HepG2 (cell line): ENCODE measurements around the gene MED13. TPM values are rescaled to one million over a fixed set of nuclear protein-coding genes. Genes with fewer than 3 reads are reported as not detected.

Experiments
- CERS6 ChIP-seq: sonication (generic); formaldehyde crosslinking; IDR thresholded peaks from 2 replicates; pipeline ENCODE4 v1.5.0; 2020; ENCODE audit warnings: missing genetic modification reagents
- CTCF ChIP-seq: sonication (generic); formaldehyde crosslinking; IDR thresholded peaks from 2 replicates; pipeline ENCODE4 v1.5.0; 2020; ENCODE audit warnings: mild to moderate bottlenecking, missing genetic modification reagents, moderate library complexity
- FOSL2 ChIP-seq: sonication (generic); formaldehyde crosslinking; IDR thresholded peaks from 2 replicates; pipeline ENCODE4 v1.4.0; 2020; ENCODE audit warnings: missing genetic modification reagents
- HIVEP1 ChIP-seq: sonication (generic); formaldehyde crosslinking; IDR thresholded peaks from 2 replicates; pipeline ENCODE4 v1.4.0; 2020; ENCODE audit warnings: mild to moderate bottlenecking, missing genetic modification reagents
- NCOA2 ChIP-seq: sonication (generic); formaldehyde crosslinking; IDR thresholded peaks from 2 replicates; pipeline ENCODE4 v1.8.0; 2022; ENCODE audit warnings: inconsistent platforms
- NFATC3 ChIP-seq: sonication (generic); formaldehyde crosslinking; IDR thresholded peaks from 2 replicates; pipeline ENCODE4 v1.5.1; 2020; ENCODE audit warnings: mild to moderate bottlenecking, missing genetic modification reagents
- RXRB ChIP-seq: IDR thresholded peaks from 2 replicates; pipeline ENCODE4 v1.6.1; 2016; ENCODE audit warnings: borderline replicate concordance, missing genetic modification reagents, missing compliant biosample characterization
- TBX2 ChIP-seq: sonication (generic); formaldehyde crosslinking; IDR thresholded peaks from 2 replicates; pipeline ENCODE4 v1.5.0; 2020; ENCODE audit warnings: missing genetic modification reagents, mild to moderate bottlenecking, borderline replicate concordance
- U2AF1 ChIP-seq: fragments of 200-400 bp; formaldehyde crosslinking; optimal IDR thresholded peaks from 2 replicates; pipeline ENCODE3; 2017; ENCODE audit warnings: mild to moderate bottlenecking, low read depth, low read length
- YEATS2 ChIP-seq: sonication (generic); formaldehyde crosslinking; IDR thresholded peaks from 2 replicates; pipeline ENCODE4 v1.4.0; 2020; ENCODE audit warnings: missing genetic modification reagents, borderline replicate concordance
- ZBTB3 ChIP-seq: sonication (generic); formaldehyde crosslinking; IDR thresholded peaks from 2 replicates; pipeline ENCODE4 v1.4.0; 2020; ENCODE audit warnings: low read depth, mild to moderate bottlenecking, moderate library complexity, missing genetic modification reagents, borderline replicate concordance
- ZBTB44 ChIP-seq: sonication (generic); formaldehyde crosslinking; IDR thresholded peaks from 2 replicates; pipeline ENCODE4 v1.4.0; 2020; ENCODE audit warnings: missing genetic modification reagents
- ZBTB7B ChIP-seq: sonication (generic); formaldehyde crosslinking; IDR thresholded peaks from 2 replicates; pipeline ENCODE4 v1.4.0; 2020; ENCODE audit warnings: missing genetic modification reagents
- ZEB1 ChIP-seq: IDR thresholded peaks from 2 replicates; pipeline ENCODE4 v1.6.1; 2012; ENCODE audit warnings: mild to moderate bottlenecking, low read depth, inconsistent platforms; ENCODE audit not compliant: insufficient replicate concordance
- ZFP36 ChIP-seq: fragments of 150-350 bp; IDR thresholded peaks from 2 replicates; pipeline ENCODE4 v1.6.1; 2018; ENCODE audit warnings: borderline replicate concordance, low read length, low read depth; ENCODE audit not compliant: partially characterized antibody
- ZNF207 ChIP-seq: fragments of 450-650 bp; IDR thresholded peaks from 2 replicates; pipeline ENCODE4 v1.6.1; 2016; ENCODE audit warnings: antibody characterized with exemption, borderline replicate concordance
- ZNF251 ChIP-seq: sonication (generic); formaldehyde crosslinking; IDR thresholded peaks from 2 replicates; pipeline ENCODE4 v1.9.0; 2021; ENCODE audit warnings: mild to moderate bottlenecking, missing genetic modification reagents
- ZNF383 ChIP-seq: sonication (generic); formaldehyde crosslinking; IDR thresholded peaks from 2 replicates; pipeline ENCODE4 v1.4.0; 2020; ENCODE audit warnings: missing genetic modification reagents, mild to moderate bottlenecking, borderline replicate concordance
- ZNF549 ChIP-seq: sonication (generic); formaldehyde crosslinking; IDR thresholded peaks from 2 replicates; pipeline ENCODE4 v1.5.0; 2020; ENCODE audit warnings: missing genetic modification reagents
- ZNF552 ChIP-seq: sonication (generic); formaldehyde crosslinking; IDR thresholded peaks from 2 replicates; pipeline ENCODE4 v1.9.0; 2022; ENCODE audit warnings: missing genetic modification reagents, mild to moderate bottlenecking, borderline replicate concordance
- ZNF879 ChIP-seq: sonication (generic); formaldehyde crosslinking; IDR thresholded peaks from 2 replicates; pipeline ENCODE4 v1.8.1; 2023; ENCODE audit warnings: missing genetic modification reagents
- ZSCAN25 ChIP-seq: sonication (generic); formaldehyde crosslinking; IDR thresholded peaks from 2 replicates; pipeline ENCODE4 v1.8.0; 2022; ENCODE audit warnings: mild to moderate bottlenecking, missing genetic modification reagents
- polyA plus RNA-seq, 8 experiments: library from polyadenylated mRNA; depleted of rRNA in 3 of 8; stranded (reverse) in 7 of 8; unstranded in 1 of 8; fragments of >200 nt; fragmentation: Illumina TruSeq in 4 of 8; extraction: Trizol in 4 of 8; gene quantifications; 2 replicates each; pipeline versions ENCODE4 v1.2.1 to v1.2.3, GENCODE V29; 2011 to 2016; ENCODE audit warnings: low read depth in 4 of 8, missing spikeins in 1 of 8, mixed read lengths in 1 of 8; ENCODE audit not compliant: insufficient read depth in 1 of 8
- total RNA-seq, 5 experiments: library from RNA; depleted of rRNA; stranded (reverse); fragments of >200 nt; fragmentation: Illumina TruSeq; extraction: Trizol; gene quantifications; 2 replicates each; pipeline ENCODE4 v1.2.3, GENCODE V29; 2016; ENCODE audit warnings: low read depth in 1 of 5
- TF ChIP-seq, protein P1 (sequence below): sonication (generic); formaldehyde crosslinking; IDR thresholded peaks from 2 replicates; pipeline ENCODE4 v1.8.0; 2022; ENCODE audit warnings: missing genetic modification reagents, low read depth, mild to moderate bottlenecking, borderline replicate concordance
- TF ChIP-seq, protein P2 (sequence below): sonication (generic); formaldehyde crosslinking; IDR thresholded peaks from 2 replicates; pipeline ENCODE4 v1.8.0; 2022; ENCODE audit warnings: mild to moderate bottlenecking, missing genetic modification reagents, moderate library complexity

The MED13 gene
- total and polyA plus RNA-seq, 2 of the 13 experiments (the other 11 are each of a cell fraction or from before 2014, with no cell fraction given), result 27.4 to 69.1 TPM

- TF ChIP-seq, protein P1, sequence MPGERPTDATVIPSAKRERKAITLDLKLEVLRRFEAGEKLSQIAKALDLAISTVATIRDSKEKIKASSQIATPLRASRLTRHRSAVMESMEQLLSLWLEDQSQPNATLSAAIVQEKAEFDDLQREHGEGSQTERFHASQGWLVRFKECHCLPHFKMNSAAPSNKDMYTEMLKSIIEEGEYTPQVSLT (CRISPR knock-in tag), result no peak
- TF ChIP-seq ZEB1 (peak; percentile 59), NCOA2 (CRISPR knock-in tag) (peak; percentile 59), ZNF549 (CRISPR knock-in tag) (no peak), ZNF251 (CRISPR knock-in tag) (peak; percentile 89; the same call in 1 of the 2 replicates), FOSL2 (peak; percentile 23; the same call in 1 of the 2 replicates), U2AF1 (peak; percentile 99), CTCF (no peak; the same call in 1 of the 2 replicates), HIVEP1 (CRISPR knock-in tag) (peak; percentile 90), ZNF879 (CRISPR knock-in tag) (no peak), NFATC3 (CRISPR knock-in tag) (no peak), ZNF207 (no peak), ZFP36 (no peak), ZNF383 (CRISPR knock-in tag) (no peak; the same call in 1 of the 2 replicates), ZBTB7B (CRISPR knock-in tag) (peak; percentile 71; the same call in 1 of the 2 replicates), YEATS2 (CRISPR knock-in tag) (peak; percentile 93), ZSCAN25 (CRISPR knock-in tag) (peak; percentile 89), TBX2 (CRISPR knock-in tag) (peak; percentile 87; the same call in 1 of the 2 replicates), ZNF552 (CRISPR knock-in tag) (peak; percentile 69), RXRB (CRISPR knock-in tag) (peak; percentile 55), ZBTB3 (CRISPR knock-in tag) (peak; percentile 83; the same call in 1 of the 2 replicates), ZBTB44 (peak; percentile 30; the same call in 1 of the 2 replicates), CERS6 (CRISPR knock-in tag) (no peak)
- TF ChIP-seq, protein P2, sequence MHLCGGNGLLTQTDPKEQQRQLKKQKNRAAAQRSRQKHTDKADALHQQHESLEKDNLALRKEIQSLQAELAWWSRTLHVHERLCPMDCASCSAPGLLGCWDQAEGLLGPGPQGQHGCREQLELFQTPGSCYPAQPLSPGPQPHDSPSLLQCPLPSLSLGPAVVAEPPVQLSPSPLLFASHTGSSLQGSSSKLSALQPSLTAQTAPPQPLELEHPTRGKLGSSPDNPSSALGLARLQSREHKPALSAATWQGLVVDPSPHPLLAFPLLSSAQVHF (CRISPR knock-in tag), result 0 out of 2 replicates have a peak, but pooled peaks have one; percentile 36
Measured at GRCh38 chr17:61927208-61928100, 137.6 kb downstream of the MED13 start, which contains the start of gene INTS2 (continued).
